Neural progenitor cell (in vitro differentiated cells): ENCODE data around the gene SAMMSON. TPM values are rescaled to one million over a fixed set of nuclear protein-coding genes. Genes with fewer than 3 reads are reported as not detected.

Source experiments
- DNase-seq: peaks from one replicate; pipeline ENCODE4 v3.0.0-alpha.2; 2016; ENCODE audit warnings: low spot score
- H2AFZ ChIP-seq: fragments of 200-600 bp; sonication (generic); replicated peaks from 2 replicates; pipeline ENCODE4 v1.6.1; 2016; ENCODE audit warnings: antibody characterized with exemption
- H3F3A ChIP-seq: fragments of 200-600 bp; sonication (generic); 2 replicates; pipeline ENCODE4 v1.6.1; 2016; ENCODE audit warnings: antibody characterized with exemption, low read depth
- H3K27ac ChIP-seq: fragments of 200-600 bp; sonication (generic); 2 replicates; pipeline ENCODE4 v1.5.1; 2016; ENCODE audit warnings: mild to moderate bottlenecking
- H3K27me3 ChIP-seq: fragments of 200-600 bp; sonication (generic); 2 replicates; pipeline ENCODE4 v1.6.1; 2016; ENCODE audit warnings: mild to moderate bottlenecking, moderate library complexity
- H3K36me3 ChIP-seq: fragments of 200-600 bp; sonication (generic); 2 replicates; pipeline ENCODE4 v1.5.1; 2016
- H3K4me1 ChIP-seq: fragments of 200-600 bp; sonication (generic); 2 replicates; pipeline ENCODE4 v1.6.1; 2016; ENCODE audit warnings: mixed run types
- H3K4me2 ChIP-seq: fragments of 200-600 bp; sonication (generic); 2 replicates; pipeline ENCODE4 v1.6.1; 2016
- H3K4me3 ChIP-seq: fragments of 200-600 bp; sonication (generic); 2 replicates; pipeline ENCODE4 v1.5.1; 2016
- H3K79me2 ChIP-seq: fragments of 200-600 bp; sonication (generic); 2 replicates; pipeline ENCODE4 v1.6.1; 2016; ENCODE audit warnings: low read depth
- H3K9ac ChIP-seq: fragments of 200-600 bp; sonication (generic); 2 replicates; pipeline ENCODE4 v1.6.1; 2016
- H3K9me3 ChIP-seq: fragments of 200-600 bp; sonication (generic); 2 replicates; pipeline ENCODE4 v1.5.1; 2016; ENCODE audit warnings: low read depth
- H4K20me1 ChIP-seq: fragments of 200-600 bp; sonication (generic); 2 replicates; pipeline ENCODE4 v1.6.1; 2016; ENCODE audit warnings: low read depth
- H3K27ac Mint-ChIP-seq: 3 replicates; pipeline ENCODE4 v1.8.0; 2021; ENCODE audit warnings: mixed read lengths
- H3K27me3 Mint-ChIP-seq: 2 replicates; pipeline ENCODE4 v1.8.0; 2022; ENCODE audit warnings: low read depth, mild to moderate bottlenecking, inconsistent platforms, moderate library complexity, mixed read lengths; ENCODE audit not compliant: insufficient read depth
- H3K36me3 Mint-ChIP-seq: 3 replicates; pipeline ENCODE4 v1.8.0; 2021; ENCODE audit warnings: mixed read lengths
- H3K4me1 Mint-ChIP-seq: 3 replicates; pipeline ENCODE4 v1.8.0; 2021; ENCODE audit warnings: mixed read lengths
- H3K4me3 Mint-ChIP-seq: 3 replicates; pipeline ENCODE4 v1.8.0; 2021; ENCODE audit warnings: mild to moderate bottlenecking, moderate library complexity, mixed read lengths
- H3K9me3 Mint-ChIP-seq: 3 replicates; pipeline ENCODE4 v1.8.0; 2020; ENCODE audit warnings: mixed read lengths
- CTCF ChIP-seq: fragments of 200-600 bp; sonication (generic); IDR thresholded peaks from 2 replicates; pipeline ENCODE4 v1.5.1; 2017; ENCODE audit warnings: antibody characterized with exemption, mild to moderate bottlenecking
- EZH2 ChIP-seq: fragments of 200-600 bp; sonication (generic); IDR thresholded peaks from 2 replicates; pipeline ENCODE4 v1.6.1; 2017; ENCODE audit warnings: antibody characterized with exemption, mild to moderate bottlenecking, moderate library complexity
- EZH2phosphoT487 ChIP-seq: fragments of 200-600 bp; sonication (generic); IDR thresholded peaks from 2 replicates; pipeline ENCODE4 v1.6.1; 2017; ENCODE audit warnings: antibody characterized with exemption
- total RNA-seq: library from RNA; depleted of rRNA; stranded (reverse); fragments of >200 nt; gene quantifications from 2 replicates; pipeline ENCODE4 v1.2.3, GENCODE V29; 2015; ENCODE audit warnings: low replicate concordance

SAMMSON gene
- total RNA-seq, 1 donor from 2014 or later = not detected

- Histone ChIP-seq H3K4me2 (peak overlapping the region; percentile 16), H4K20me1 (no peaks in the 10 kb centered on the region), H3K79me2 (no peaks in the 10 kb centered on the region), H3F3A (no peaks in the 10 kb centered on the region), H3K36me3 (no peaks in the 10 kb centered on the region), H2AFZ (no peak overlapping the region), H3K27ac (no peak overlapping the region), H3K9me3 (no peaks in the 10 kb centered on the region), H3K27me3 (no peaks in the 10 kb centered on the region), H3K9ac (no peak overlapping the region), H3K4me3 (no peak overlapping the region), H3K4me1 (peaks cover 12% of the 10 kb centered on the region)
- Mint-ChIP-seq H3K4me1 (peaks cover 25% of the 10 kb centered on the region), H3K27me3 (no peaks in the 10 kb centered on the region), H3K9me3 (no peaks in the 10 kb centered on the region), H3K36me3 (no peaks in the 10 kb centered on the region), H3K4me3 (no peak overlapping the region), H3K27ac (peak overlapping the region; percentile 48)
- peak; percentile 39 for DNase-seq
- TF ChIP-seq CTCF = no peak
- no peak for TF ChIP-seq EZH2phosphoT487
- no peak for TF ChIP-seq EZH2
Observed at GRCh38 chr3:70000563-70001081, 1.1 kb downstream of the SAMMSON start.

- Histone ChIP-seq H3K4me2 (no peak overlapping the region), H3K4me3 (no peak overlapping the region), H3F3A (no peaks in the 10 kb centered on the region), H3K27ac (no peak overlapping the region), H3K36me3 (no peaks in the 10 kb centered on the region), H4K20me1 (no peaks in the 10 kb centered on the region), H2AFZ (no peak overlapping the region), H3K27me3 (no peaks in the 10 kb centered on the region), H3K9ac (no peak overlapping the region), H3K9me3 (no peaks in the 10 kb centered on the region), H3K79me2 (no peaks in the 10 kb centered on the region), H3K4me1 (peaks cover 12% of the 10 kb centered on the region)
- Mint-ChIP-seq H3K4me1 (peaks cover 23% of the 10 kb centered on the region), H3K27me3 (no peaks in the 10 kb centered on the region), H3K36me3 (no peaks in the 10 kb centered on the region), H3K4me3 (no peak overlapping the region), H3K27ac (no peak overlapping the region), H3K9me3 (peaks cover 2% of the 10 kb centered on the region)
- no peak for DNase-seq
- no peak for TF ChIP-seq CTCF
- no peak for TF ChIP-seq EZH2
- no peak for TF ChIP-seq EZH2phosphoT487
Observed at GRCh38 chr3:70003119-70003518, 3.6 kb downstream of the SAMMSON start.

DNA sequence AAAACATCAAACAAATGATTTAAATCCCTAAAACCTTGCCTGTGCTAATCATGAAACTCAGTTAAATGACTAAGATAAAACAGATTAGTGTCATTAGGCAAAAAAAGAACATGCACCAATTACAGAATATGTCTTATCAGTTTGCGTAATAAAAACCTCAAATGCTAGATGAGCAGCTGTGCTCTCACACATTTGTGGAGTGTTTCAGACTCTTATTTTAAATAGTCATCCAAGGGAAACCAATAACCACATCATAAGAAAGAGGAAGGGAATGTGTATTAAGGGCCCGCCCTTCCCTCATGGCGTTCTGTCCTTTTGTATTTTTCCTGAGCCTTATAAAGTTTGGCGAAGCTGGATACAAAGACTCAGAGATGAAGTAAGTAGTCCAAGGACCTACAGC, 6.6 kb downstream of the SAMMSON start:
- H3K9ac ChIP-seq = no peak overlapping the region
- H3K9me3 ChIP-seq = no peaks in the 10 kb centered on the region
- TF ChIP-seq EZH2phosphoT487 (no peak), EZH2 (no peak), CTCF (no peak)
- H3K36me3 ChIP-seq = no peaks in the 10 kb centered on the region
- peaks cover 4% of the 10 kb centered on the region for H3K4me1 ChIP-seq
- no peaks in the 10 kb centered on the region for H3F3A ChIP-seq
- no peak overlapping the region for H3K27ac Mint-ChIP-seq
- no peak overlapping the region for H3K27ac ChIP-seq
- no peaks in the 10 kb centered on the region for H4K20me1 ChIP-seq
- H3K9me3 Mint-ChIP-seq = peaks cover 5% of the 10 kb centered on the region
- H3K4me3 Mint-ChIP-seq = no peak overlapping the region
- H3K4me1 Mint-ChIP-seq = peaks cover 5% of the 10 kb centered on the region
- H3K27me3 Mint-ChIP-seq = no peaks in the 10 kb centered on the region
- DNase-seq = no peak
- H3K4me2 ChIP-seq = no peak overlapping the region
- H3K36me3 Mint-ChIP-seq = no peaks in the 10 kb centered on the region
- no peak overlapping the region for H3K4me3 ChIP-seq
- H3K79me2 ChIP-seq = no peaks in the 10 kb centered on the region
- H2AFZ ChIP-seq = no peak overlapping the region
- H3K27me3 ChIP-seq = no peaks in the 10 kb centered on the region
